ENCODE measurements around the gene CREB3L1.

CREB3L1 gene

GRCh38 chr11:46280706-46281105 is 3.2 kb downstream of the CREB3L1 start:
- TF ChIP-seq ZNF565 (CRISPR knock-in tag; conservative IDR thresholded peaks at IDR 0.05; ENCODE audit: low read depth) (no peak), CSRNP3 (CRISPR knock-in tag; IDR thresholded peaks at IDR 0.05) (no peak), PPARA (CRISPR knock-in tag; IDR thresholded peaks at IDR 0.05; ENCODE audit: borderline replicate concordance) (no peak), BACH2 (CRISPR knock-in tag; IDR thresholded peaks at IDR 0.05; ENCODE audit: borderline replicate concordance) (no peak), ZFP30 (CRISPR knock-in tag; IDR thresholded peaks at IDR 0.05) (no peak), ZNF8 (CRISPR knock-in tag; IDR thresholded peaks at IDR 0.05) (no peak), GLIS3 (CRISPR knock-in tag; IDR thresholded peaks at IDR 0.05) (no peak), ESRRG (CRISPR knock-in tag; IDR thresholded peaks at IDR 0.05) (no peak), ZNF70 (CRISPR knock-in tag; IDR thresholded peaks at IDR 0.05) (no peak), ZFP3 (CRISPR knock-in tag; IDR thresholded peaks at IDR 0.05) (no peak), ISL1 (CRISPR knock-in tag; IDR thresholded peaks at IDR 0.05) (no peak)
- ATAC-seq, result no peak

- no peak for ATAC-seq
- TF ChIP-seq ZNF70 (CRISPR knock-in tag; IDR thresholded peaks at IDR 0.05) (no peak), PPARA (CRISPR knock-in tag; IDR thresholded peaks at IDR 0.05; ENCODE audit: borderline replicate concordance) (no peak), ZC3H10 (CRISPR knock-in tag; IDR thresholded peaks at IDR 0.05) (no peak), PATZ1 (CRISPR knock-in tag; IDR thresholded peaks at IDR 0.05; ENCODE audit: borderline replicate concordance) (no peak), TCF4 (CRISPR knock-in tag; IDR thresholded peaks at IDR 0.05; ENCODE audit: borderline replicate concordance) (no peak), CSDC2 (CRISPR knock-in tag; IDR thresholded peaks at IDR 0.05) (no peak)
Observed at GRCh38 chr11:46281371-46281831, 3.9 kb downstream of the CREB3L1 start.

- ATAC-seq, result no peak
Observed at GRCh38 chr11:46285173-46285572, 7.7 kb downstream of the CREB3L1 start.

More at GRCh38 chr11:46285173-46285572, 7.7 kb downstream of the CREB3L1 start:
- no peak for TF ChIP-seq CSRNP3 (CRISPR knock-in tag; IDR thresholded peaks at IDR 0.05)
- TF ChIP-seq ZC3H10 (CRISPR knock-in tag; IDR thresholded peaks at IDR 0.05), result no peak
- TF ChIP-seq TCF4 (CRISPR knock-in tag; IDR thresholded peaks at IDR 0.05; ENCODE audit: borderline replicate concordance), result no peak
- TF ChIP-seq CREB5 (CRISPR knock-in tag; IDR thresholded peaks at IDR 0.05; ENCODE audit: low read depth), result no peak
- no peak for TF ChIP-seq ZFP3 (CRISPR knock-in tag; IDR thresholded peaks at IDR 0.05)
- TF ChIP-seq PATZ1 (CRISPR knock-in tag; IDR thresholded peaks at IDR 0.05; ENCODE audit: borderline replicate concordance), result no peak
- no peak for TF ChIP-seq PPARA (CRISPR knock-in tag; IDR thresholded peaks at IDR 0.05; ENCODE audit: borderline replicate concordance)
- no peak for TF ChIP-seq TOX (CRISPR knock-in tag; IDR thresholded peaks at IDR 0.05; ENCODE audit: borderline replicate concordance)
- TF ChIP-seq RARB (CRISPR knock-in tag; IDR thresholded peaks at IDR 0.05), result no peak
- no peak for TF ChIP-seq BACH2 (CRISPR knock-in tag; IDR thresholded peaks at IDR 0.05; ENCODE audit: borderline replicate concordance)
- no peak for TF ChIP-seq OSR1 (CRISPR knock-in tag; IDR thresholded peaks at IDR 0.05)
- TF ChIP-seq ARNTL (CRISPR knock-in tag; IDR thresholded peaks at IDR 0.05; ENCODE audit: borderline replicate concordance, low read depth), result no peak
- TF ChIP-seq GLIS3 (CRISPR knock-in tag; IDR thresholded peaks at IDR 0.05), result no peak
- TF ChIP-seq ZNF8 (CRISPR knock-in tag; IDR thresholded peaks at IDR 0.05), result no peak
- no peak for TF ChIP-seq ESRRG (CRISPR knock-in tag; IDR thresholded peaks at IDR 0.05)
- TF ChIP-seq TSHZ2 (CRISPR knock-in tag; IDR thresholded peaks at IDR 0.05), result no peak
- no peak for TF ChIP-seq ZFP30 (CRISPR knock-in tag; IDR thresholded peaks at IDR 0.05)

All from SK-N-SH treated with all-trans-retinoic acid at 6 μM for 48 hours (cell line).